Aorta (tissue), 5 donors: Measurements from ENCODE around the gene C1orf167. TPM values are rescaled to one million over a fixed set of nuclear protein-coding genes. Genes with fewer than 3 reads are reported as not detected.

Experiments
- ATAC-seq: fragments of 200-7000 bp; cut with Tn5 transposase; one replicate; pipeline ENCODE4 v1.9.1; 2022; ENCODE audit warnings: moderate library complexity; ENCODE audit not compliant: low FRiP score
- DNase-seq, 2 donors: peaks; one replicate each; pipeline ENCODE4 v3.0.0-alpha.2; 2020
- H3K27ac ChIP-seq, 2 donors: one replicate each; pipeline ENCODE4 v1.5.1; 2013; ENCODE audit warnings: low read length in 2 of 2, mild to moderate bottlenecking in 2 of 2, moderate library complexity in 2 of 2, control low read depth in 1 of 2, inconsistent platforms in 1 of 2, low read depth in 1 of 2
- H3K27me3 ChIP-seq, 2 donors: one replicate each; pipeline ENCODE4 v1.6.1; 2013; ENCODE audit warnings: control low read depth in 1 of 2, low read length in 1 of 2, mild to moderate bottlenecking in 1 of 2, moderate library complexity in 1 of 2; ENCODE audit not compliant: insufficient read depth in 2 of 2, control insufficient read depth in 1 of 2
- H3K36me3 ChIP-seq, 2 donors: one replicate each; pipeline ENCODE4 v1.6.1; 2013; ENCODE audit warnings: control low read depth in 1 of 2, low read length in 1 of 2, mild to moderate bottlenecking in 1 of 2; ENCODE audit not compliant: insufficient read depth in 2 of 2, control insufficient read depth in 1 of 2
- H3K4me1 ChIP-seq, 2 donors: one replicate each; pipeline ENCODE4 v1.6.1; 2013; ENCODE audit warnings: low read length in 2 of 2, control low read depth in 1 of 2, mild to moderate bottlenecking in 1 of 2, moderate library complexity in 1 of 2; ENCODE audit not compliant: insufficient read depth in 2 of 2, control insufficient read depth in 1 of 2
- H3K4me3 ChIP-seq, 2 donors: one replicate each; pipeline ENCODE4 v1.5.1; 2013; ENCODE audit warnings: low read length in 2 of 2, control low read depth in 1 of 2, mild to moderate bottlenecking in 1 of 2
- H3K9me3 ChIP-seq: one replicate; pipeline ENCODE4 v1.6.1; 2013; ENCODE audit warnings: mild to moderate bottlenecking, low read length; ENCODE audit not compliant: control insufficient read depth
- WGBS, 2 donors: extraction: QIAGEN DNeasy Blood & Tissue Kit; methylation state at CpG; one replicate each; pipeline ENCODE4 v1.1.7; 2013; 5-methylcytosine and 5-hydroxymethylcytosine counted together
- intact Hi-C, 2 donors: fragments of 100-400 bp; cut with DNase I; formaldehyde crosslinking; loops; one replicate each; pipeline versions ENCODE4 v1.14.2 to v1.15.0; 2022
- polyA plus RNA-seq, 2 donors: library from polyadenylated mRNA; stranded (reverse); fragments of 200-250 nt; gene quantifications; one replicate each; pipeline ENCODE4 v1.2.3, GENCODE V29; 2013
- total RNA-seq, 2 donors: library from RNA; stranded (reverse); fragmentation: NEBNext Ultra II Directional; extraction: Animal tissue kit (Norgen Biotek cat#: 25700); gene quantifications; one replicate each; pipeline ENCODE4 v1.2.1, GENCODE V29; 2021
- donor health status: healthy with polysubstance abuse.
- donor health status: Bipolar disorder and iron deficiency.
- donor health status: DM: no; HTN: no; CAD: no.
- donor health status: DM: no; HTN: no; CAD: no.
- donor health status: DM: yes; HTN: yes; CAD: no.

The C1orf167 gene
- total and polyA plus RNA-seq, 4 donors: 0.75 to 3.6 (median 1.8) TPM

GRCh38 chr1:11749996-11750395 lies 12.0 kb upstream of the C1orf167 start:
- Histone ChIP-seq H3K27ac (no peak overlapping the region), H3K4me1 (no peaks in the 10 kb centered on the region), H3K27me3 (no peaks in the 10 kb centered on the region), H3K4me3 (no peak overlapping the region), H3K9me3 (no peaks in the 10 kb centered on the region), H3K36me3 (peaks cover 0 to 2% of the 10 kb centered on the region in 2 donors)
- intact Hi-C loops: no loop called here
- WGBS, 2 donors: 92 to 93% methylated on average over 15 of the region's 15 CpGs
- ATAC-seq (no peak), DNase-seq (no peak)

GRCh38 chr1:11751087-11751486 lies 10.9 kb upstream of the C1orf167 start:
- no peak for DNase-seq
- Histone ChIP-seq H3K9me3 (no peaks in the 10 kb centered on the region), H3K27ac (no peak overlapping the region), H3K4me3 (no peak overlapping the region), H3K4me1 (no peaks in the 10 kb centered on the region), H3K36me3 (peaks cover 0 to 2% of the 10 kb centered on the region in 2 donors), H3K27me3 (no peaks in the 10 kb centered on the region)
- no peak for ATAC-seq
- WGBS, 2 donors: 88 to 93% methylated on average over 9 of the region's 9 CpGs
- intact Hi-C loops: no loop called here

GRCh38 chr1:11752359-11753088 lies 9.5 kb upstream of the C1orf167 start:
- H3K27ac ChIP-seq: no peak overlapping the region
- intact Hi-C loops: no loop called here
- peaks cover 0 to 2% of the 10 kb centered on the region in 2 donors for H3K36me3 ChIP-seq
- DNase-seq (no peak), ATAC-seq (no peak)
- 46 to 56% methylated on average over 17 of the region's 17 CpGs for WGBS, 2 donors
- H3K4me3 ChIP-seq: no peak overlapping the region
- no peaks in the 10 kb centered on the region for H3K4me1 ChIP-seq
- no peaks in the 10 kb centered on the region for H3K9me3 ChIP-seq
- H3K27me3 ChIP-seq: no peaks in the 10 kb centered on the region

GRCh38 chr1:11753555-11754208 lies 8.3 kb upstream of the C1orf167 start:
- no peaks in the 10 kb centered on the region for H3K27me3 ChIP-seq
- no peak overlapping the region for H3K4me3 ChIP-seq
- intact Hi-C loops: no loop called here
- ATAC-seq (no peak), DNase-seq (no peak)
- H3K9me3 ChIP-seq: no peaks in the 10 kb centered on the region
- H3K36me3 ChIP-seq: peaks cover 0 to 2% of the 10 kb centered on the region in 2 donors
- H3K4me1 ChIP-seq: no peaks in the 10 kb centered on the region
- H3K27ac ChIP-seq: no peak overlapping the region
- 47 to 52% methylated on average over 7 of the region's 7 CpGs for WGBS, 2 donors

GRCh38 chr1:11757047-11757446 lies 4.9 kb upstream of the C1orf167 start:
- intact Hi-C loops: no loop called here
- Histone ChIP-seq H3K27ac (no peak overlapping the region), H3K9me3 (no peaks in the 10 kb centered on the region), H3K4me1 (no peaks in the 10 kb centered on the region), H3K4me3 (no peak overlapping the region), H3K27me3 (no peaks in the 10 kb centered on the region), H3K36me3 (no peaks in the 10 kb centered on the region)
- 93% methylated on average over 1 of the region's 1 CpG for WGBS, 2 donors
- DNase-seq (no peak), ATAC-seq (no peak)

GRCh38 chr1:11759791-11760190 lies 2.2 kb upstream of the C1orf167 start:
- H3K27ac ChIP-seq: no peak overlapping the region
- intact Hi-C loops: no loop called here
- no peak overlapping the region for H3K4me3 ChIP-seq
- WGBS, 2 donors: 83 to 87% methylated on average over 4 of the region's 4 CpGs
- no peaks in the 10 kb centered on the region for H3K4me1 ChIP-seq
- H3K27me3 ChIP-seq: no peaks in the 10 kb centered on the region
- DNase-seq (no peak), ATAC-seq (no peak)
- no peaks in the 10 kb centered on the region for H3K36me3 ChIP-seq
- H3K9me3 ChIP-seq: no peaks in the 10 kb centered on the region

- no peak overlapping the region for H3K4me3 ChIP-seq
- H3K36me3 ChIP-seq: no peaks in the 10 kb centered on the region
- H3K4me1 ChIP-seq: no peaks in the 10 kb centered on the region
- H3K9me3 ChIP-seq: no peaks in the 10 kb centered on the region
- ATAC-seq (no peak), DNase-seq (no peak)
- 84 to 95% methylated on average over 6 of the region's 6 CpGs for whole genome bisulfite sequencing, 2 donors
- intact Hi-C loops: no loop called here
- no peaks in the 10 kb centered on the region for H3K27me3 ChIP-seq
- no peak overlapping the region for H3K27ac ChIP-seq
These were observed 708 bp upstream of the C1orf167 start for GRCh38 chr1:11761285-11761684.

- H3K27me3 ChIP-seq: no peaks in the 10 kb centered on the region
- DNase-seq: no peak
- H3K36me3 ChIP-seq: no peaks in the 10 kb centered on the region
- H3K27ac ChIP-seq: no peak overlapping the region
- no peak overlapping the region for H3K4me3 ChIP-seq
- H3K4me1 ChIP-seq: no peaks in the 10 kb centered on the region
- no peak for ATAC-seq
- intact Hi-C loops: no loop called here
- 92 to 93% methylated on average over 3 of the region's 3 CpGs for WGBS, 2 donors
- H3K9me3 ChIP-seq: no peaks in the 10 kb centered on the region
These were observed 2.1 kb downstream of the C1orf167 start for GRCh38 chr1:11764115-11764514.

GRCh38 chr1:11764519-11764918 lies 2.5 kb downstream of the C1orf167 start:
- ATAC-seq: no peak
- WGBS, 2 donors: 89 to 92% methylated on average over 7 of the region's 7 CpGs
- intact Hi-C loops: no loop called here

More at GRCh38 chr1:11764519-11764918, 2.5 kb downstream of the C1orf167 start:
- no peaks in the 10 kb centered on the region for H3K9me3 ChIP-seq
- DNase-seq: peak in 1 of 2 donors; percentile 55
- H3K27ac ChIP-seq: no peak overlapping the region
- no peaks in the 10 kb centered on the region for H3K36me3 ChIP-seq
- H3K27me3 ChIP-seq: no peaks in the 10 kb centered on the region
- H3K4me3 ChIP-seq: no peak overlapping the region
- H3K4me1 ChIP-seq: no peaks in the 10 kb centered on the region
